GM19239 (cell line): Measurements from ENCODE around the gene CX3CR1.

Source experiments
- DNase-seq: peaks from one replicate; pipeline ENCODE4 v3.0.0; 2011; ENCODE audit warnings: low spot score; ENCODE audit not compliant: insufficient read length
- FAIRE-seq: peaks from 2 replicates; lab custom pipeline; 2011; peaks lifted over from hg19 to GRCh38; lab: Jason Lieb, UNC

The CX3CR1 gene

DNA sequence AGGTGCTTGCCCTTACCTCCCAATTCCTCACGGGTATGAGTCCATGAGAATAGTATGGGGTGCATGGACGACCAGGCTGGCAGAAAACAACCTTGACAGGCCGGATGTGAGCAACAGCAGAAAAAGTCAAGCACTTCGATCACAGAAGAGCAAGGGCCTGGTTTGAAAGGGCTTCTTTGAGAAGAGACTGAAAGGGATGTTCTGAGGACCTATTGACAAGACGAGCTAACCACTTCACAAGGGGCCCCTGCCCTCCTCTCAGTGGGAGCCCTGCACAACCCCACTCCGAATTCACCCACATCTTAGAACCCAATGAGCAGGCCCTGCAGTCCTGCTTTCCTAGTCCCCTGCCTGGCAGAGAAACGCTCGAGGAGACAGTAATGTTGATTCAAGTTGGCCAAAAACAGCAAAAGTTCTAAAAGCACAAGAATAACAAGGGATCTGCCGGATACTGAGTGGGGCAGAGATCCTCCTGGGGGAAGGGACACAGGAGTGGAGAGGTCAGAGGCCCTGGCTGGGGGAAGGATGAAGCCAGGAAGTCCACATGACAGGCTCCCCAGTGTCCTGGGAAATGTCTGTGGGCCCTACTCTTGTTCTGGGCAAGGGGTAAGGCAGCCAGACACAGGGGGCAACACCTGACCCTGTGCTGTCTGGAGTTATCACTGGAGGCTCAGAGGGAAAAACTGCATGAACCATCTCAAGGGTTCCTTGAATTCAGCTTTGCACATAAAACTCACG, 14.8 kb upstream of the CX3CR1 start:
- no peak for FAIRE-seq
- no peak for DNase-seq

DNA sequence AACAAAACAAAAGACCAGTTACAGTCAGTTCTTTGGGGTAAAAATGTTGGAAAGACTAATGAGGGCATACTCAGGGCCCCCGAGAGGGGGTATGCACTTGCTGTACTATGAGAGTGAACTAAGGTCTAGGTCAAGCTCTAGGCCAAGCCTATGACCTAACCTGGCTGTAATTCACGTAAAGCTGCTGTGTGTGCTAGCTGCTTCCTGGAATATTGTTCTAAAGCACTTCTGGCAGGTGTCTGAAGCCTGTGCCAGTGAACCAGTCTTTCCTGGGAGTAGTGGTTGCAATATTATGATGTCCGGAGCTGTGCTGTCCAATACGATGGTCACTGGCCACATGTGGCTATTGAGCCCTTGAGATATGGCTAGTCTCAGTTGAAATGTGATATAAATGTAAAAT, 13.1 kb upstream of the CX3CR1 start:
- DNase-seq: no peak
- no peak for FAIRE-seq

DNA sequence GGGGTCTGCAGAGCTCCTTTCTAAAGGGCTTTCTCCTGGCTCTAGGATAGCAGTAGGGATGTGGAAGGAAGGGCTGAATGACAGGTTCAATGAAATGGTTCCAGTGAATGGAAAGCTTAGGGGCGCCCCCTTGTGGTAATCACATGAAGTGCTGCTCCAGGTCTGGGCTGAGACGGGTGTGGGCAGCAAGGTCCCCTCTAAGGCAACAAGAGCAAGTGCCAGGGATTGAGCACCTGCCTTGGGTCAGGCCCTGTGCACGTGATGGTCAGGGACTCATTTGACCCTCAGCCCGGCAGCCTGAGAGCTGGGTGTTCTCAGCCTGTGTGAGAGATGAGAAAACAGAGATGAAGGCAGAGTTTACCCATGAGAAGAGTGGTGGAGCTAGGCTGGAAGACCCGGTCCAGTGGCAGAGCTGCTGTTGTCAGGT, 12.1 kb upstream of the CX3CR1 start:
- peak; percentile 32 for DNase-seq
- FAIRE-seq: peak; percentile 92

DNA sequence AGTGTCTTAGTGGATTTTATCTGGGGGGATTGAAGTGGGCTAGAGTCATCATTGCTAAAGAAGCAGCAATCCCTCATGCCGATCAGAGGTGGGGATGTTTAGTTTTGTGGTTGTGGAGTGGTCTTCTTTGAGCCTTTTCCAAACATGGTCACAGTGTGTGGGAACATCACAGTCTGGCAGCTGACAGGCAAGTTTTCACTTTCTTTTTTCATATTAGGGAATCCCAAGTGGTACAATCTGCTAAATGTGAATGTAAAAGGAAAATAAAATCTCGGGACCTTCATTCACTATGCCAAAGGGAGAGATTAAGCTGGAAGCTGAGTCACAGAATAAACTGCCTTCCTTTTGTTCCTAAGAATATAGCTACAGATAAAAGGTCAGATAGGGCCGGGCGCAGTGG, 10.4 kb upstream of the CX3CR1 start:
- DNase-seq (no peak), FAIRE-seq (peak; percentile 84)

DNA sequence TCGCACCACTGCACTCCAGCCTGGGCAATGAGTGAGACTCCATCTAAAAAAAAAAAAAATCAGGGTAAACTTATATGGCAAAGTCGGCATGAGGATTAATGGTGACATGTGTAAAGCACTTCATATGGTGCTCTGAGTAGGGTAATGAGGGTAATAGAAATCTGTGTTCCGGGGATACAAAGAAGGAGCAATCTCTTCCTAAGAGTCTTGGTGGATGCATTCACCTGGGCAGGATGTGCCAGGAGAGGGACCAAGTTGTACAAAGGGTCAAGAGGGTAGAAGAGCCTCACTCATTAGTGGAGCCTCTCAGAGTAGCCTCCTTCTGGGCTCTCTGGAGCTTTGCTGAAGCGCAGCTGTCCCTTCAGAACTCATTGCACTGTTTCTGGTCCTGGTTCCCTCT, 9.3 kb upstream of the CX3CR1 start:
- no peak for FAIRE-seq
- DNase-seq: no peak

DNA sequence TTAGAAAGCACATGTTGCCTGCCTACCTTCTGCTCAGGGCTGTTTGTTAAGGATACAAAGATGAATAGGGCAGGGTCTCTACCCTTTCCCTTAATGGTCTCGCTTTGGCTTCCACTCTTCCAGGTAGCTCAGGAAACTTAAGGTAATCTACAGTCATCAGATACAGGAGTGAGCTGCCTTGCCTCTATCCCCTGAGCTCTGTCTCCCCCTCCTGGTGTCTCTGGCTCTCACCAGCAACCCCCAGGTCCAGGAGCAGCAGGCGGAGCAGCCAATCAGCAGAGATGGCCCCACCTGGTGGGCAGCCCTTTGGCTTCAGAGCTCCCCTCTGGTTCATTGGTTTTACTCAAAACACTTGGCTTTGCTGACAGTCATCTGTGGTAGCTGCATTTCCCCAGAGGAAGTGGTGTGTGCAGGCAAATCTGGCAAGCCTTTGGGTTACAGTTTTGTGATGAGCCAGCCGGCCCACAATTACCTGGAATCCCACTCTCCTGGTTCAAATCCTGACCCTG, 8.5 kb upstream of the CX3CR1 start:
- FAIRE-seq: peak; percentile 99

DNA sequence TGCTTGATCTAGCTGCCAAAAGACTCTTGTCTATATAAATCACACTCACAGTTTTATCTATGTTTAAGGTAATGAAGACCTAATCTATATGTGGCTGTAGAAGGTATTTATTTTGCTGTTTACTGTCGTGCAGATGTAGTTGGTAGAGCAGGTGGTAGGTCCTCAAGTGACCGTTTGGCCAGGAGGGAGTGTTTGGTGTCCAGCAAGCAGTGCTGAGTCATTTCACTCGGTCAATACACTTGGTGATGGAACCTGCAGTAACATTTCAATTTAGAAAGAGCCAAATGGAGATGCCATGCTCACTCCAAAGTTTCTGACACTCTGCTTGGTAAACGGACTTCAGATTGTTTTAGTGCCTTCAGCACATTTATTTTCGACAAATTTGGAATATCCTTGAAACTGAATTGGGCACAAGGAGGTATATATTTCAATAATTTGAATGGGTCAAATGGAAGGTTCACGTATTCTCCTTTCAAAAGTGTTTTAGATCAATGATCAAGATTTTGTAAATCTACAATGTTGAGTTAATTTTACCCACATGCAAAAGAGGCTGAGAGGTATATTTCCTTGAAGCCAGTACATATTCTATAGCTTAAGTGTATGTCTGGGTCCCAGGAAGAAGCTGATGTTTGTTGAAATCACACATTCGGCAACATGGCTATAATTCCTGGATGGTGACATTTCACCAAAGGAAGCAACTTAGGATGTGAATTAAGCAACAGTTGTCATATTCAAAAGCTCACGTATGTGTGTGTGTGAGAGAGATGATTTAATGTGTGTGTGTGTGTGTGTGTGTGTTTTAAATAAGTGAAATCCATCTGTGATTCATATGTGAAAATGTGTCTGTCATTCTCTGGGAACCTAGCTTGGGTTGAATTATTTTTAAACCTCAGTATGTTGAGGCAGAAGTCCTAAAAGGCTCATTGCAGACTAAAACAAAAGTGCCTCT, 7.7 kb upstream of the CX3CR1 start:
- no peak for FAIRE-seq
- DNase-seq: no peak

More for the DNA sequence above, 8.5 kb upstream of the CX3CR1 start:
- DNase-seq: peak; percentile 92

DNA sequence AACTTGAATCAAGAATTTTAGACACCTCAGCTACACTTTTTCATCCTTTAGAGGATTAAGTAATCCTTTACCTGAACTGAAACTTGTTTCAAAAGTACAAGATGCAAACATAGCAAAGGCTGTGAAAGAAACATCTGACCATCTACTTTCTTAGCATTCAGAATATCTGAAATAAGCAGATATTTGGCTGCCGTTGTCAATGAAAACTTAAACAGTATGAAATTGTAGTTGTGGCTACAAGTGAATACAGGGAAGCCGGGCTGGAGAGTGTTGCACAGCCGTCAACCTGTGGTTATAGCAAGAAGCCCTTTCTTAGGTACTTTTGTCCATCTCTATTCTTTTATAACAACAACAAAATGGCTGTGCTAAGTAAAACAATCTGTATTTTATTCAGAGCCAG, 6.9 kb upstream of the CX3CR1 start:
- FAIRE-seq (no peak), DNase-seq (no peak)

DNA sequence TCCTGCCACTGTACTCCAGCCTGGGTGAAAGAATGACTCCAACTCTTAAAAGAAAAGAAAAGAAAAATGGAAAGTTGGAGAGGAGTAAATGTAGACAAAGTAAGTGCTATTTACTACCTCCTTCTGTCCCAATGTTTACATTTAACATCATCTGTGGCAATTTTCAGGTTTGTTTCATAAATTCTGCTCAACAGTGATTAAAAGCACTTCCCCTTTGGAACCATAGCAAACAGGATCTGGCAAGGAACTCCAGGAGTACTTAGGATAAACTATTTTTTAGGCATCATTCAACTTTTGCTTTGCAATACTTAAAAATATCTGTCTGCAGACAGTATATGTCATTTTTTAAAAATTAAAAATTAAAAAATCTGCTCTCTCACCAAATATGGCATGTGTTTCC, 5.5 kb upstream of the CX3CR1 start:
- no peak for FAIRE-seq

DNA sequence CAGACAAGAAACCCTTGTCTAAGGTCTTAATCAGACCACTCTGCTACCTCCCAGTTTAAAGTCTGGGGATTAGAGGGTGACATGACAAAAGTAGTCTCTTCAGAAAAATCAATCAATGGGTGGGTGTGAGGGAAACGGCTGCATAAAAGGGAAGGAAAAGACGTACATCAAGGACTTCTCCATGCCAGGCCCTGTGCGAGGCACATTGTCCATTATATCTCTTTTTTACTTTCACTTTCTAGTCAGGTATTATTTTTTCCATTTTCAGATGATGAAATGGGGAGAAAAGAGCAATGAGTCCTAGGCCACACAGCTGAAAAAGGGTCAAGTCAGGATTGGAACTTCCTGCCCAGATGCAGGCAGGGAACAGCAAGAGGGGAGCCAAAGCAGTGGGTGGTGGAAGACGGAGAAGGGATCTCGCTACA, 4.6 kb upstream of the CX3CR1 start:
- no peak for FAIRE-seq
- no peak for DNase-seq

More for the DNA sequence above, 5.5 kb upstream of the CX3CR1 start:
- no peak for DNase-seq

DNA sequence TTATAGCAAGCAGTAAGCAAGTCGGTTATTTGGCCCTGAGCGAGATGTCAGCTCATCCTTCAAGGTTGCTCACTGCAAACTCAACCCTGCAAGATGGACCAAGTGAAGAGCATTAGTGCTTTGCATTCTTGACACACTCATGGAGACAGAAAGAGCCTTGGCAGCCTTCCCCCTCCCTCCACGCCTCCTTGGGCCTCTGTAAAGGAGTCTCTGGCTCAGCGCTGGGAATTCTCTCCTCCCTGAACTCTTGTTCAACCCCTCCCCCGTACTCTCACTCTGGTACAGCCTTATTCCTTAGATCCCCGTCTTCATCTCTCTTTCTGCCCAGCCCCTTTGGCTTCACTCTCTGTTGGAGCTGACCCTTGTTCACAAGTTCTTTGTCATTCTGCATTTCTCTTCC, 2.2 kb upstream of the CX3CR1 start:
- no peak for FAIRE-seq
- DNase-seq: no peak

DNA sequence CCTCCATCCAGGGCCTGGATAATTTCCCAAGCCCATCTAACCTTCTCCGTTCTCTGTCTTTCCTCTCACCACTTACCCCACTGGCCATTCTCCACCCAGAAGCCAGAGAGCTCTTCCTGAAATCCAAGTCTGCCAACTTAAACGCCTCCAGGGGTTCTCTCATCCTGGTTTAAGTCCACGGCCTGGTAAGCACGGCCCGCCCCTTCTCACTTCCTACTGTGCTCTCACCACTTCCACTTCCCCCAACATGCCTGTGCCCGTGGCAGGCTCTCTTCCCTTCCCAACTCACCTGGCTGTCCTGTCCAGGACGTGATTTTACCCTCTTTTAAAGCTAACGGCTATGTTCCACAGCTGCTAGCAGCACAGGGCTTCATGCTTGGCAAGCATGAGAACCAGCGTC, 1.7 kb upstream of the CX3CR1 start:
- DNase-seq (no peak), FAIRE-seq (no peak)

DNA sequence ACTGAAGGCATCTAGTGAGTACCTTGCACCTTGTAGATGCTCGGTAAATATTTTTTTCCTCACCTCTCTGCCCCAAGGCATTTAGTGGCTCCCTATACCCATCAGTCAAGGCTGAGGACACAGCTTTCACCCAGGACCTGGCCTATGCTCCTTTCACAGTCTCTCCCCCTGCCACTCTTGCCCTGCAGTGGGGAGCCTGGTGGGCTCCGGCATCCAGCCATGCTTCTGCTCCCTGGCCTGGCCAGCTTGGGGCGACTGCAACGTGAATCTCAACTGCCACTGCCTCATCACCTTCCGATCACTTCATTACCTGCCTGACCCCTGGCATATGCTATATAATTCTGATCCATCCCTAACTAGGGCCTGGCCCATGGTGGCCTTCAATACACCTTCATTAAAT, 735 bp upstream of the CX3CR1 start:
- DNase-seq (no peak), FAIRE-seq (no peak)

DNA sequence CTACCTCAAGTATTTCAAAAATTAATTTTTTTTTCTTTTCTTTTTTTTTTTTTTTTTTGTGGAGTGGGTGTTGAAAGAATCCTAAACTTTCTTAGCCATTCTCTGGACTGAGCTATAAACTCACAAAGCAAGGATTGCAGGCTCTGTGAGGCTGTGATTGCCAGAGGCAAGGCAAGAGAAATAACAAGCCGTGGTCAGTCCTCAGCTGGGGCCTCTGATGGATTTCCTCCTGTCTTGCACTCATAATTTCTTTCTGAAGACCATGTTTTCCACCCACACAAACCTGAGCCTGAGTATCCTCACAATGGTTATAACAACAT, 1.3 kb downstream of the CX3CR1 start:
- DNase-seq: no peak
- no peak for FAIRE-seq

DNA sequence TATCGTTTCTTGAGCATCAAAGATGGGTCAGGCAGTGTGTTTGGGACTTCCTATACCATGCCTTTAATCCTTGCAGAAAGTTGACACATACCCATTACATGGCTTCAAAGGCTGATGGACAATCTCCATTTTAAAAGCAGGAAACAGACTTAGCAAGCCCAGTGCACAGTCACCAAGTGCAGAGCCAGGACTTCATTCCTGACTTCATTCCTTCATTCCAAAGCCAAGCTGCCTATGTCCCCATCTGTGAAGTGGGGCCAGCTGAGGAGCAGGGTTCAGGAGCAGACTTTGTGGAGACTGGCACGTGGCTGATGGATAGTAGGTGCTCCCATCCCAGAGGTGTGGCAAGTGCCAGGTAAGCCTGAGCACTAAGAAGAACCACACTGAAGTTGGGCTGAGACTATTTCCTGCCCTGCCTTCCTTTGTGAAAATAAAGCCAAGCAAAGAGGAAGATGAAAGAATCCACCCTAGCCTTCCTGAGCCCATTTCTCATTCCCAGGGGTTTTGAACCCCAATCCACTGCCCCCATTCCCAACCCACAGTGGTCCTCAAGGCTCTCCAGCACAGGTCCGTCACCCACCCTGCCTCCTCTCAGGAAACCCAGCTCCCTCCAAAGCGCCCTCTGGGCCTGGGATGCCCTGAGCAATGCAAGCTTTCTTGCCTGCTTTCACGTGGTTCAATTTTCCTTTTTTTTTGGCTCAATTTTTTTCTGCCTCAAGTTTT, 1.8 kb downstream of the CX3CR1 start:
- FAIRE-seq: no peak
- DNase-seq: no peak

DNA sequence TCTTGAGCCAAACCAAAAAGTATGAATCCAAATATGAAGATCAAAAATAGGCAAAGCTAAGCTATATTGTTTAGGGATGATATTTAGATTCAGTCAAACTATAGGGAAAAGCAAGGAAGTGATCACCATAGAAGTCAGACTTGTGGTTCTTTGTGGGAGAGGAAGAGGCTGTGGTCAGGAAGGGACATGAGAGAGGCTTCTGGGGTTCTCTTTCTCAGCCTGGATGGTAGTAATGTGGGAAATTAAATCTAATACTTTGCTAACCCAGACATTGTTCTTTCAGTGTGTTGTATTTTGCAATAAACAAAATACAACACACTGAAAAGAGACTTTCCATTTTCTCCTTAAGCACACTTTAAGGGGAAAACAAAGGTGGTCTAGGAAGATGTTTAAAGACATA, 3.1 kb downstream of the CX3CR1 start:
- FAIRE-seq: no peak
- no peak for DNase-seq

DNA sequence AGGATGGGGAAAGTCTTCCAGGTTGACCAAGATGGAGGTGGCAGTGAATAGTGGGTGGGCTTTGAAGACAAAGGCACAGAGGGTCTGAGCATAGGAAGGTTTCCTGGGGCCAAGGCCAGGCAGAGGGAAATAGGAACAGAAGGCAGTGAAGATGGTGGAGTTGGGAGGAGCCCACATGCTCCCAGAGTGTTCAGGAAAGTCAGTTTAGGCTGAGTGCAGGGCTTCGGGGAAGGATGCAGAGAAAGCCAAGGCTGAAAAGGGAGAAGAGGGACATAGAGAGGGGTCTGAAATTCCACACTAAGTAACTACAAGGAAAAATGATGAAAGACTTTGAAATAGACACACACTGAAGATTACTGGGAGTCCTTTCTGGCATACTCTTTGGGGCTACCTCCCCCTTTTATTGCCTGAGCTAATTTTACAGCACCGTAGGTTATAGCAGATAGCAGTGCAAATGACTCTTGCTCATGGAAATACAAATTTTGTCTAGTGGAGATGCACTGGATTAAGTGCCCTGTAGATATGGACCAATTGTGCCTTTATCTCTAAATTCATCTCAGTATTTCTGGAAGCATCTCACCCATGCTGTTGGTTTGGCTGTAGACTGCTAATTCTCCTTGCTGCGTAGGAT, 3.8 kb downstream of the CX3CR1 start:
- no peak for DNase-seq
- FAIRE-seq: no peak

DNA sequence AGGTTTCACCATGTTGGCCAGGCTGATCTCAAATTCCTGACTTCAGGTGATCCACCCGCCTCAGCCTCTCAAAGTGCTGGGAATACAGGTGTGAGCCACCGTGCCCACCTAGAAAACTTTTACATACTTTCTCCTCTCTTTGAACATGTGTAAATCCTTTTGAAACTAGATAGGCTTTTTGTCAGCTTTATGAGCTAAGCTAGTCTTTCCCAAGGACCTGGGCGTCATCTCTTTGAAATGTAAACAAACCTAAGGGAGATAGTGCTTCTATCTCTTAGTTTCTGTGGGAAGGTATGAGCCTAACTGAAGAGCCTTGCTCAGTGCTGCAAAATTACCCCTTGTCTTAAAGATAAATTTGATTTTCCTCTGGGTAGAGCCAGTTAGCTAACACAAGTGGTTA, 4.8 kb downstream of the CX3CR1 start:
- FAIRE-seq: no peak
- no peak for DNase-seq

DNA sequence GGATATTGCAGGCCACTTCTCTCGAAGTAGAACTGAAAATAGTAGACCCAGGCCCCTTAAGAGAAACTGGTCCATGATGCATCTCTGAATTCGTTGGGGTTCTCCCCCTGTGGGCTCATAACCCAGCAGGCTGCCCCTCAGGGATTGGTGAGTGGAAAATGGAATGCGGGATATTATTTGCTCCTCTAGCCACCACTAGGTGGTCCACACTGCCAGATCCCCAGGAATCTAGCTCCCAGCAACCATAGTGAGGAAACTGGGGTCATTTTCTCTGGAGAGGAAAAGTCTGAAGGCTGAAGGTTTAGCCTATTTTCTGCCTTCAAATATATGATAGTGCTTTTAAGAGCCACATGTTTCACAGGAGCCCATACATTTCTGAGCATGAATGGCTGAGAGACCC, 6.7 kb downstream of the CX3CR1 start:
- DNase-seq (no peak), FAIRE-seq (no peak)

DNA sequence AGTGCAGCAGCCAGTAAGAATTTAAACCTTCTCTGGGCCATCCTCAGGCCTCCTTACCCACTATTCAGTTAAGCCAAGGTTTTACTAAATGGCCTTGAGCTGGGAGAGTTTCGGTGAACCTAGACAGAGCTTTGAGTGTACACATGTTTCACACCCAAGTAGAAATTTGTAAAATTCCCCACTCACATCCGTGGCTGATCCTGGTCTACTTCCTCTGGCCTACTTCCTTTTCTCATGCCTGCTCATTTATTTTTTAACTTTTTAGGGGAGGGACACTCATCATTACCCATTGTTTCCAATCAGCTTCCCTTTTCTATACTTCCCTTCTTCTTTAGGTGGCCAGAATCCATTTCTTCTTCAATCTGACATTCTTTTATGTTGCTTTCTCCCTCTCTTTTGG, 7.6 kb downstream of the CX3CR1 start:
- DNase-seq: no peak
- FAIRE-seq: no peak
